ENCODE data around the gene FCHO2.

DNA sequence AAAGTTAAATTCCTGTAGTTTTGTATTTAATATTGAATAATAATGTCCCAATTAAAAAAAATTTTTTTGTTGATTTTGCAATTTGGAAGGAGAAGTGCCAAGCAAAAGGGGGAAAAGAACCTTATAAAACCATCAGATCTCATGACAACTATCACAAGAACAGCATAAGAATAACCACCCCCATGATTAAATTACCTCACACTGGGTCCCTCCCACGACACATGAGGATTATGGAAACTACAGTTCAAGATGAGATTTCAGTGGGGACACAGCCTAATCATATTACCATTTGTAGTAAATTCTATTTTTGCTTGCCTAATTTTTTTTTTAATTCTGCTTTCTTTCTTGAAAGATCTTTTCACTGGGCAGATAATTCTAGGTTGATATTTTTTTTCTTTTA lies 33.4 kb upstream of the FCHO2 start:
- no peak for TF ChIP-seq CTCF (IDR thresholded peaks at IDR 0.05)
- no peak for TF ChIP-seq POLR2A (IDR thresholded peaks at IDR 0.05)
